ENCODE measurements around the gene TIMM13.

TIMM13 gene

DNA sequence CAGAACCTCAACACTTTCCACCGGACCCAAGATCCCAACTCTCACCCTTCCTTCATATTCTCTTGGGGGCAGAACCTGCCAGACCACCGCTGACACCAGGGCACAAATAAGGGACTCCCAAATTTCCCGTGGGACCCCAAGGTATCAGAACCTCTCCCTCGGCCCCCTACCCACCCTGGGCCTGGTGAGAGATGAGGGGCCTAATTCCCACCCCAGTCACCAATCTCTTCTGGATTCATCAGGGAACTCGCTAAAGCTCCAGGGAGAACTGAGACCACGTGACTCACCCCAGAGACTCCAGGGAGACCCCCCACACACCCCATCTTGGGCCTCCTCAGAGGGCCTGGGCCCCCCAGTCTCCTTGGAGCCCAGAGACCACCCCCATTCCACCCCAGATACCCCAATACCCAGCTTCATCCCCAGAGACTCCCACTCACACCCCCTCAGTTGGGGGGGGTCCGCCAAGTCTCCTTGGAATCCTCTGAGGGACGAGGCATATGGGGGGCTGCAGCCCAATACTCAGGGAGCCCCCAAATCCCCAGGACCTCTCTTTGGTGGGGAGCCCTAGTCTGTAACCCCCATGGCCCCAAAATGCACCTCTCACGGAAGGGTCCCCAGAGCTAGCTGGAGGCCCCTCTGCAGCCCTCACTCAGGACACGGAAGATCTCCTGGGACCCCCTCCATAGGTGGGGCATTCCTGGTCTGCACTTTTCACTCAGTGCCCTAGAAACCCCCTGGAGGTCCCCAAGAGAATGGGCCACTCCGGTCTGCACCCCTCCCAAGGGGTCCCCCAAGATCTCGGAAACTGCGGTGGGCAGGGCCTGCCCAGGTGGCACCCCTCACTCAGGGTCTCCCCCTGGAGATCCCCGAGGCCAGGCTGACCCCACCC, 27.8 kb upstream of the TIMM13 start:
- DNase-seq = no peak

DNA sequence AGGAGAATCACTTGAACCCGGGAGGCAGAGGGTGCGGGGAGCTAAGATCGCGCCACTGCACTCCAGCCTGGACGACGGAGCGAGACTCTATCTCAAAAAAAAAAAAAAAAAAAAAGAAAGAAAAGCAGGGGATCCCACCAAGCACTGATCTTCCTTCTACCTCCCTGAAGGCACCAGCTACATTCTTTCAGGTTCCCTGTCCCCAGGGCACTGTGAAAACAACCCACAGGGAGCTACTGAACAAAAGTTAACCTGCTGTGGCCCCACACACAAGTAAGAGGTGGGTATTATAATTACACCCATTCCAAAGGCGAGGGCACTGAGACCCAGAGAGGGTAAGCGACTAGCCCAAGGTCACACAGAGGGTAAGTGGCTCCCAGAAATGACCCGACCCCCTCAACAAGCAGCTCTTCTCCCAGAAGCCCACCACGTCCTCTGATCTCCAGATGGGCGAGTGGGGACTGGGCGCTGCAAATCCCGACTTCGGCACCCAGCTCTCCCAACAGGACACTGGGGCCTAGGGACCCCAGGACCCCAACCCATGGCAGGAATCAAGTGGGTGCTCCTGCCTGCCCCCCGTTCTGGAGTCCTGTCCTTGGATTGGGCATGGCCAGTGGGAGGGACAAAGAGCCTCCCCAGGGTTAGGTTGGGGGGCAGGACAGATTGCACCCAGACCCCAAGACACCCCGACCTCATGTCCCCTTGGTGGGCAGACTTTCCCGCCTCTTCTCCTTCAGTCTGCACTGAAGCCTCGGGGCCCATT, 27.0 kb upstream of the TIMM13 start:
- DNase-seq = no peak

DNA sequence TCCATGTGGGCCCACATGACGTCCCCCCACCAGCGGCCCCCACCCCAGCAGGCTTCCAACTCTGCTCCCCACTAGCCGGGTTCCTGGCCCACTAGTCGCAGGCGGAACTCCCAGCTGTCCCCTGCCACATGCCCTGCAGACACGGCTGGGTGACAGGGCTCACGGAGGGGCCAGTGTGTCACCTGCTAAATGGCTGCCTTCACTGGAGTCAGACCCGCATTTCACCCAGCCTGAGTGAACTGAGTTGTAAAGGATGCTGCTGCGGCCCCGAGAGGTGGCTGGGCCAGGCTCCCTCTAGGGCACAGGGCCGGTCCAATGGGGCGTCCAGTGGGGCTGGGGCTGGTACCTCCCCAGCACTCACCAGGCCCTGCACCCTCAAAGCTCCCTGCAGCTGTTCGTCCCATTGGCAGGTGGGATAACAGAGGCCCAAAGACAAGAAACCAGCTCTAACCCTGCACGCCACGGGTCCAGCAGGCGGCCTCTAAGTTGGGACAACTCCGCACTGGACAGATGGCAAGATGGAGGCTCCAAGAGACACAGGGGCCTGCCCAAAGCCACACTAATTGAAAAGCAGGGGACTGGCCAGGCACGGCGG, 26.1 kb upstream of the TIMM13 start:
- DNase-seq = no peak

DNA sequence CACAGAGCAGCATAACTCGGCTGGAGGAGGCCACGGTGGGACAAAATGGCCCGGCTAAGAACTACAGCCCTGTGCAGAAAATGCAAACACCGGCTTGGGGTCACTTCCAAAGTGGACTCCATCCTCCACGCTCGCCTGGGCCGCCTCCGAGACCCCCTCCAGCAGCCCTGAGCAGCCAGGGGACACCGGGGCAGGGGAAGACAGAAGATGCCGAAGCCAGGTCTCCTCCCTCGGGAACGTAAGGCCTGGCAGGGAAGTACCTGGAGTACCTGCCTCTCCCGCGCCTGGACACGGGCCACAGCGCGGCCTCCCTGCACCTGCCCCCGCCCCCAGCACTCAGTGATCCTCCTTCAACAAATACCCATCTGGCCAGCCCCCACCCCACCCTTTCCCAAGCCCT, 24.4 kb upstream of the TIMM13 start:
- DNase-seq = no peak

DNA sequence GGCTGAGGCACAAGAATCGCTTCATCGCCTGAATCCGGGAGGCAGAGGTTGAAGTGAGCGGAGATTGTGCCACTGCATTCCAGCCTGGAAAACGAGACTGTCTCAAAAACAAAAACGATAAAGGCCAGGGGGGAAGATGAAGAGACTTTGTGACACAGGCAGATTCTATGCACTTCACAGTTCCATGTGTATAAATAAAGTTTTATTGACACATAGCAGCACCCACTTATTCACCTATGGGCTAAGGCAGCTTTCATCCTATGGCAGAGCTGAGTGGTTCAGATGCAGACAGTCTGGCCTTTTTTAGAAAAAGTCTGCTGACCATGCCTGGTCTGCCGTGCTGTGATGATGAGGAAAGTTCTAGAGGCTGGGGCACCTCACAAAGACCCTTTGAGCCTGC, 23.8 kb upstream of the TIMM13 start:
- no peak for DNase-seq

DNA sequence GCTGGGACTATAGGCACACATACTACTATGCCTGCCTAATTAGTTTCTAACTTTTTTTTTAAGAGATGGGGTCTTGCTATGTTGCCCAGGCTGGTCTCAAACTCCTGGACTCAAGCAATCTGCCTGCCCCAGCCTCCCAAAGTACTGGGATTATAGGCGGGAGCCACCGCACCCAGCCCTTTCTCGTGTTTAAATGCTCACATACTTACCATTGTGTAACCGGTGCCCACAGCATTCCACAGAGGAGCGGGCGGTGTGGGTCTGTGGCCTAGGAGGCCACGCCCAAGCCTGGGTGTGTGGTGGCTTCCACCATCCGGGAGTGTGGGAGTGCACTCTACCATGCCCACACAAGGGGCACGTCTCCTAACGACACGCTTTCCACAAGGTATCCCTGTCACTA, 21.6 kb upstream of the TIMM13 start:
- no peak for DNase-seq

DNA sequence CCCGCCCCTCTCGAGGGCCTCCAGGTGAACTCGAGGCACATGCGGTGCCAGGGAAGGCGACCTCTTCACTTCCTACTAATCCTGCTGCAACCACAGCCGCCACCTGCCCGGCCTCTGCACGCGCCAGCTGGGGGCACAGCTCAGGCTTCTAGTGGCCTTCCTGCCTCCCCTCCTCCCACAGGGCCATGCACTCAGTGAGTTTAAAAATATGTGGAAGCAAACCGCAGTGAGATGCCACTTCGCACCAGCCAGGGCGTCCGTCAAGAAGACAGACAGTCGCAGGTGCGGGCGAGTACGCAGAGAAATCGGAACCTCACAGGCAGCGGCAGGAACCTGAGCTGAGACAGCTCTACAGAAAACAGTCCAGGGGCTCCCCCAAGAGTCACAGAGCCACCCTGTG, 19.0 kb upstream of the TIMM13 start:
- DNase-seq = no peak

DNA sequence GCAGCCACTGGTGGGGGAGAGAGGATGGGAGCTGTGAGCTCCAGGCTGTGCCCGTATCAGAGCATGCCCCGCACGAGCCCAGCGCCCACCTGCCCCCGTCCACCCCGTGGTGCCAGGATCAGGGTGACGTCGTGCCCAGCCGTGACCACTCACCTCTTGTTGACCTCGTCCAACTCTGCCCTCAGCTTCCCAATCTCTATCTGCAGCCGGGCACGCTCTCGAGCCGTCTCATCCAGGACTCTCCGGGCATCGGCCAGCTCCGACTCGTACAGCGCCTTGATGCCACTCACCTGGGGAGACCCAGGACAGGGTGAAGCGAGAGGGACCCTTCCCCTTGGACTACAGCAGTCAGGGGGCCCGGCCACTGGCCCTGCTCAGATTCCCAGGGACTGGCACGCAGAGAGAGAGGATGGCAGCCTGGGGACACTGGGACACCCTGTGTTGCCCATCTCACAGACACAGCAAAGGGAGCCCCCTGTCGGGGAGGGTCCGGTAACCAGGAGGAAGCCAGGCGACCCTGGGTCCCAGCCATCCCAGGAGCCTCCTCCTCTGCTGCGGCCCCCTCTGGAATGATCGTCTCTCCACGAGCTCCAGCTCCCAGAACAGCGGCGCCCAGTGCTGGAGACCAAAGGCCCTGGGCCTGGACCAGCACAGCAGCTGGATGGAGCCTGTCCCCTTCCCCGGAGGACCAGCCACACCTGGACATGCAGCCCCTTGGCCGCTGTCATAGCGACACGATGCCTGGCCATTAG, 17.0 kb upstream of the TIMM13 start:
- no peak for DNase-seq

DNA sequence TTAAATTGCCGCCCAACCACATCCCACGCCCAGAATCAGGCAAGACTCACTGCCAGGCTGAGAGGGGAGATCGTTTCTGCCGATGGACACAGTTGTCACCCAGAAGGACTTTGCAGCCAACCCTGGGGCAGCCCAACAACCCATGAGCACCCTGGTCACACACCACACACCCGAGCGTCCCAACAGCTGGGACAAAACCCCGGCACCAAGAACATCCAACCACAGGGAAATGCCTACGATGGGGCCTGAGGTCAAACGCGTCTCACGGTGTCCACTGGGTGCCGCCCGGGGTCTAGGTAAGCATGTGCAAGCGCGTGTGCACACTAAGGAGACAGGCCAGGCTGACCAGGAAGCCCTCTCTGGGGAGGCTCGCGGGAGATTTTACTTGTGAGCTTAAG, 16.4 kb upstream of the TIMM13 start:
- no peak for DNase-seq

DNA sequence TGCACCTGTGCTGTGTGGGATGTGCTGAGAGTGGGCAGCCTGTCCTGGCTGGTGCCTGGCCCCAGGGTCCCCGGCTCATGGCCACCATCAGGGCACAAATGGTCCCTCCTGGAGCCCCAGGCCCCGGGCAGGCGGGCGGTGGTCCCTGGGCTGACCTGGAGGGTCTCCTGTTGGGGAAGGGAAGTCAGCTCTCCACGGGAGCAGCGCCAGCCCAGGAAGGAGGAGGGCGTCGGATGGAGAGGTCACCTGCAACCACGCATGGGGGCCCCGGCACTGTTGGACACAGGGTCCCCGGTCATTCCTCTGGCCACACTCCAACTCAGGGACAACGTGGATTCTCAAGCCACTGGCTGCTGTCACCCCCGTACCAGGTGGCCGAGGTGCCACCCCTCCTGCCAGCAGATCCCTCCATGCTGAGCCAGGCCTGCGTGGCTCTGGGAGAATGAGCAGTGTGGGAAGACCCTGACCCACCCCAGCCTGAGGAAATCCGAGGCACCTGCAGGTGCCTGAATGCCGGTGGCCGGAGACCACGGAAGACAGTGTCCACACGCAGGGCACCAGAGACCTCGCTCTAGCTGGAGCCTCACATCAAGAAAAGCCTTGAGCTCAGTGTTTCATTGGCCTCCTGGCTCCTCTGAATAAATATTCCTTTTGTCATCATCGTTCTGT, 15.9 kb upstream of the TIMM13 start:
- no peak for DNase-seq

DNA sequence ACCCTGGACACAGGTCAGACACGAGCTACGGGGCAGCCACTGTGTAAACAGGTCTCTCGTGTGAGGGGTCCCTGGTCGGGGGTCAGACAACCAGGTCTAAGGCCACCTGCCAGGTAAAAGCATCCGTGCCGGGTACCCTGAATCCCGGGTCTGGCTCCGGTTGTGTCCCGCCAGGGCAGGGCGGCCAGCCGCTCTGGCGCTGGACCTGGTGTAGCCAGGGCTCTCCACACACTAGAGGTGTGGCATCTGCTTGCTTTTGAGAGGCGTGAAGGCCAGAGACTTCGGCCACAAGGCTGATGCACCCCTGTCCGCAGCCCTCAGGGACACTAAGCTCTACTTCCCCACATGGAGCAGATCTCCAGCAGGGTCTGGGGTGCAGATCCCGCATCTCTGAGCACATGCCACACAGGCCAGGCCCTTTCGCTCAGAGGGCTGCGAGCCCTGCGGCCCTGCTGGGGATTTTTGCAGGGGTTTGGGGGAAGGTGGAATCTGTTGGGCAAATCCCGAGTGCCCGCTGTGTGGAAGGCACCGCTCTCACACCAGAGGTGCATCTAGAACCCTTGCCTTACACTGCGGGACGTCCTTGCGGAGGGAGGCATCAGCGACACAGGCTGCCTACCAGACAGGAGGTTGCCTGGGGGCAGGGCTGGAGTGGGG, 13.8 kb upstream of the TIMM13 start:
- DNase-seq = no peak

DNA sequence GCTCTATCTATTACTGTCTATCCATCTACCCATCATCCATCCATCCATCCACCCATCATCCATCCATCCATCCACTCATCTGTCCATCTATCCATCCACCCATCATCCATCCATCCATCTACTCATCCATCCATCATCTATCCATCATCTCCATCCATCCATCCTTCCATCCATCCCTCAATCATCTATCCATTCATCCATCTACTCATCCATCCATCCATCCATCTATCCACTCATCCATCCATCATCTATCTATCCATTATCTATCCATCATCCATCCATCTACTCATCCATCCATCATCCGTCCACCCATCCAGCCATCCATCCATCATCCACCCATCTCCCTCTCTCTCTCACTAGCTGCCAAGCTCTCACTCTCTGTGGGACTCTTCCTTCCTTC, 13.1 kb upstream of the TIMM13 start:
- no peak for DNase-seq

DNA sequence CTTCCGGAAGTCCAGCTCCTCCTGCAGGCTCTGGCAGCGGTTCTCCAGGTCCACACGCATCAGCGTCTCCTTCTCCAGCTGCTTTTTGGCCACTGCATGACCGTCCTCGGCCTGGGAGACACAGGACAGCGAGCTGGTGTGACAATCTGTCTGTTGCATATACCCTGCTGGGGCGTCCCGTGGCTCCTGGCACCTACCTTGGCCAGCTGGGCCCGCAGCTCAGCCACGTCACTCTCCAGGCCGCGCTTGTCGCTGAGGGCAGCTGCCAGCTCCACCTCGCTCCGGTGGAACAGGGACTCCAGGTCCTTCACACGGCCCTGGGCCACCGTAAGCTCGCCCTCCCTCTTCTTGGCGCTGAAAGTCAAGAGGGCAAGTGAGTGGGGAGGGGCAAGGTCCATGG, 10.8 kb upstream of the TIMM13 start:
- DNase-seq = no peak

DNA sequence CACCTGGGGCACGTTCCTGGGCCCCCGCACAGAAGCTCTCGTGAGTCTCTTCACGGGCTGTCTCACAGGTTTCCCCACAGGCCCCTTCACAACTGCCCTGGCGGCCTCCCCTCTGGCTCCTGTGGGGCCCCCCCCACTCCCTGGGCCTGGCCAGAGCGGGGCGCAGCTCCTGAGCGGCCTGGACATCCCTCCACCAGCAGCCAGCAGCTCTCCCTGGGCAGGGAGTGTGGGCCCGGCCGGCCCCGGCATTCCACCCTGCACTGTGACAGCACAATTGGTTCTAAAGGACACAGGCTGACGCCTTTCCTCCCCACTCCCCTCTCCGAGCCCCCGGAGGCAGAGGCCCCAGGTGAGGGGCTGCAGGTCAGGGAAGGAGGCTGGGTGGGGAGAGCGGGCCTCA, 9.5 kb upstream of the TIMM13 start:
- DNase-seq = no peak

DNA sequence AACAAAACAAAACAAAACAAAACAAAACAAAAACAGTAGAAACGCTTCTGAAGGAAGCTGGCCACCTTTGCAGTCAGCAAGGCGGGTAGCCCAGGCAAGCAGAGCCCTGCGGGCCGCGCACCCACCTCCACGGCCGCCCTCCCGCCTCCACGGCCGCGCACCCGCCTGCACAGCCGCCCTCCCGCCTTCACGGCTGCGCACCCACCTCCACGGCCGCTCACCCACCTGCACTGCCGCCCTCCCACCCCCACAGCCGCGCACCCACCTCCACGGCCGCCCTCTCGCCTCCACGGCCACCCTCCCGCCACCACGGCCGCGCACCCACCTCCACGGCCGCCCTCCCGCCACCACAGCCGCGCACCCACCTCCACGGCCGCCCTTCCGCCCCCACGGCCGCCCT, 9.0 kb upstream of the TIMM13 start:
- no peak for DNase-seq

DNA sequence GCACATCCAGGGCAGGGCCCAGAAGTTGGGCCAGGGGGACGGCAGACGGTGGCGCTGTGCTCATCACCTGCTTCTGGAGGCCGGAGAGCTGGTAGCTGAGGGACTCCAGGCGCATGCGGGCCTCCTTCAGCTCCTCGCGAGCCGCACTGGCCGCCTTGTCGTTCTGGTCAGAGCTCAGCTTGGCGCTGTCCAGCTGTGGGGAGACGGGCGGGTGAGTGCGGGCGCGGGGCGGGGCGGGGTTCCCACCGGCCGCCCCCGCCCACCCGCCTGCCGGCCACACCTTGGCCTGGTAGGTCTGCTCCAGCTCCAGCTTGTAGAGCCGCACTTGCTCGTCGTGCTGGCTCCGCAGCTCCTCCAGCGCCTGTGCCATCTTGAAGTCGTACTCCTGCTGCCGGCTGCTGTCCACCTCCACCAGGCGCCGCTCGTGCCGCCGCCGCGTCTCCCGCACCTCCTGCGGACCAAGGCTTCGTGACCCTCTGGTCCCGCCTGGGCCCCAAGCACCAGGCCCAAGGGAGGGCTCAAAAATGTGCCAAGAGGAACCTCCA, 7.4 kb upstream of the TIMM13 start:
- DNase-seq = no peak

DNA sequence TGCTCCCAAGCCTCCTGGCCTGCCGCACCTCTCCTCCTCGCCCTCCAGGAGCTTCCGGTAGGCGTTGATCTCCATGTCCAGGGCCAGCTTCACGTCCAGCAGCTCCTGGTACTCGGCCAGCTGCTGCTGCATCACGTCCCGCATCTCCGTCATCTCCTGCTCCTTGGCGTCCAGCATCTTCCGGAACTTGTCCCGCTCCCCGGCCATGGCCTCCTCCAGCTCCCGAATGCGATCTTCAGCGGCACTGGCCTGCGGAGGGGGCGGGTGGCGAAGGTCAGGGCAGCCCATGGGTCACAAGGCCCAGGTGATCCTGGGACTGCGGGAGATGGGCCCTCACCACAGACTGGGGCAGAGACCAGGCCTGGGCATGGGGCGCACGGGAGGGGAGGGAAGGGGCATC, 6.9 kb upstream of the TIMM13 start:
- DNase-seq = no peak

DNA sequence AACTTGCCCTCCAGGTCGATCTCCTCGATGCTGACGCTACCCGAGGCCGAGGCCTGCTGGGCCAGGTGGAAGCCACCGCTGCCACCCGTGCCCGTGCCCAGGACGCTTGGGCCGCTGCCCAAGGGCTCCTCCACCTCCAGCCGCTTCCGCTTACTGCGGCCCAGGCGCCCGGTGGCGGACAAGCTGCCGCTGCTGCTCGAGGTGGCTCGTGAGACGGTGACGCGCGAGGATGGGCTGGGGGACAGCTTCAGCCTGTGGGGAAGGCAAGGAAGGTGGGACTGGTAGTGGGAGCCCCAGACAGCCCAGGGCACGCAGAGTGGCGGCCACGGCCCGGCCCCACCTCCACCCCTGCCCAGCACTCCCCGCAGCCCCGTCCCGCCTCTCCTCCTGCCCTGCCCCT, 6.5 kb upstream of the TIMM13 start:
- DNase-seq = no peak

DNA sequence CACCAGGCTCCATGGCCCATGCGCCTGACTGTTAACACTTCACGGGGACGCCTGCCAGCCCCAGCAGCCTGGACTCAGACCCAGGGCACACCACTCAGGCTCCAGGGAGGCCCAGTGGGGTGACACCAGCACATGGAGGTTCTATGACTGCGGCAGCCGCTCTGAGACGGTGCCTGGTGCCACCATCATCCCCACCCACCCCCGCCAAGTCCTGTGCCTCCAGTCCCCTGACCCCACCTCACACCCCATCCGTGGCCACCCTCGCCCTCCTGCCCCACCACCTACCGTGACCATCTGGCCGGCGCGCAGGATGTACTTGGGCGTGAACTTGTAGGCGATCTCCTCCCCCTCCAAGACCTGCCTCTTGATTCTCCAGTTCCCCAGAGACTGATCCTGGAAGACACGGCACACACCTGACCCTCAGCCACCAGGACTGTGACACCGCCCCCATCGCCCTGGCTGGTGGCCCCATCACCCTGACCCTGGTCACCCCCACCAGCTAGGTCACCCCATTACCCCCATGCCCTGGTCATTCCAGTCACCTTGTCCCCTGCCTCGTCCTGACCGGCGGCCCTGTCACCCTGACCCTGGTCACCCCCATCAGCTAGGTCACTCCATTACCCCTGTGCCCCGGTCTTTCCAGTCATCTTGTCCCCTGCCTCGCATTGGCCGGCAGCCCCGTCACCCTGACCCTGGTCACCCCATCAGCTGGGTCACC, 4.9 kb upstream of the TIMM13 start:
- DNase-seq = no peak

DNA sequence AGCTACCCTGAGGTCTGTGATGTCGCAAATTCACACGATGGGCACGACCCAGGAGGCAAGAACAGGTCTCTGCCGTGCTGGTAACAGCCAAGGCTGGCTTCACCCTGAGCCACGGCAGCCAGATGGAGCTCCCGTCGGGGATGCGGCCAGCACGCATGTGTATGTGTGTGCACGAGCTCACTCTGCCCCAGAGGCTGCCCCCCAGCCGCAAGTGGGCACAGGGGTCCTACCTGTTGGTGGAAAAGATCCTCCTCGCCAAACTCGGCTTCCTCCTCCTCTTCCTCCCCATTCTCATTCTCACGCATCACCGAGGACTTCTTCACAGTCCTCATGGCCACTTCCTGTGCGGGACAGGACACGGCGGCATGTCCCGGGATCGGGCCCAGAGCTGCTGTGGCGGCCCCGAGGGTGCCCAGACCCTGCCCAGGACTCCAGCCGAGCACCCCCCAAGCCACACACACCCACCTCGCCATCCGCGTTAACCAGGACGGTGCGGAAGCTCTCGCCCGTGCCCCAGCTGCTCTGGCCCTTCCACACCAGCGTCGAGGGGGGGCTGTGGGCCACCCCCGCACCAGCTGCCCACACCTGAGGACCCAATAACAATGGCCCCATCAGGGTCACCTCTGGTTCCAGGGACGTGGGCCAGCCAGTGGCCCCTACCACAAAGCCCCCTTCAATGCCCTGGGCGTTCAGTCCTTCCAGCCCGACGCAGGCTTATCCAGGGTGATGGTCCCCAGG, 4.1 kb upstream of the TIMM13 start:
- no peak for DNase-seq

Data from stimulated activated CD4-positive, alpha-beta T cell treated with anti-CD3 and anti-CD28 coated beads, Interleukin-4, amount 100 ng/mL, for 24 hours (primary cell).